ENCODE results near the gene CTNNA2. TPM values are rescaled to one million over a fixed set of nuclear protein-coding genes. Genes with fewer than 3 reads are reported as not detected.

Gene CTNNA2
- total and polyA plus RNA-seq, 9 of the 15 experiments (the other 6 are each of a cell fraction or from before 2014, with no cell fraction given): 0.03 to 0.40 (median 0.15) TPM

DNA sequence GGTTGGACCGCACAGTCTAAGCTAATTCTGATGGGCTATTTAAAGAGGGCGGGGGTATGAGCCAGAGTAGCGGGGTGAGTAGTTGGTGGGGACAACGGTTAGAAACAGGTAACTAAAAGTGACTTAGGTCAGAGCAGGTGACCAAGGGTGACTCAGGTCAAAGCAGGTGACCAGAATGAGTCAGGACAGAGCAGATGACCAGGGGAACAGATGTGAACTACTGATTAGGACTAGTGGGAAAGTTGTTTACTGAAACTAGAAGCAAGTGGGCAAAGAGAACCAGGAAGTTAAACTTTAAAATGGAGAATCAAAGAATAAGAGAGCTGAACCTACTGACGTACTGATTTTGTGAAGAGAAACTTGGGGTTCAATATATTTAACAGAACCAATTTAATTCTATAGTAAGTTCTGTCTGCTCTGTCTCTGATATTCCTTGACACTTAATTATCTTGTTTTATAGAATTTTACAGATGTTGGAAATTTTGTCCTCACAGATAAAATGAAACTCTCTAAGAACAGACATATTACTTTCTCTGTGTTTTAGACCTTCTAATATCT is 799.5 kb downstream of the CTNNA2 start (continued):
- TF ChIP-seq, protein P1, sequence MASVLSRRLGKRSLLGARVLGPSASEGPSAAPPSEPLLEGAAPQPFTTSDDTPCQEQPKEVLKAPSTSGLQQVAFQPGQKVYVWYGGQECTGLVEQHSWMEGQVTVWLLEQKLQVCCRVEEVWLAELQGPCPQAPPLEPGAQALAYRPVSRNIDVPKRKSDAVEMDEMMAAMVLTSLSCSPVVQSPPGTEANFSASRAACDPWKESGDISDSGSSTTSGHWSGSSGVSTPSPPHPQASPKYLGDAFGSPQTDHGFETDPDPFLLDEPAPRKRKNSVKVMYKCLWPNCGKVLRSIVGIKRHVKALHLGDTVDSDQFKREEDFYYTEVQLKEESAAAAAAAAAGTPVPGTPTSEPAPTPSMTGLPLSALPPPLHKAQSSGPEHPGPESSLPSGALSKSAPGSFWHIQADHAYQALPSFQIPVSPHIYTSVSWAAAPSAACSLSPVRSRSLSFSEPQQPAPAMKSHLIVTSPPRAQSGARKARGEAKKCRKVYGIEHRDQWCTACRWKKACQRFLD (CRISPR knock-in tag; IDR thresholded peaks at IDR 0.05): 0 out of 2 replicates have a peak, but pooled peaks have one; percentile 31
- TF ChIP-seq POLR2H (tag; IDR thresholded peaks at IDR 0.05; ENCODE audit: low read depth) (0 out of 2 replicates have a peak, but pooled peaks have one; percentile 9), SIN3A (IDR thresholded peaks at IDR 0.05; ENCODE audit: borderline replicate concordance in 2 of 2, control insufficient read depth in 1 of 2, low read depth in 2 of 2, low read length in 2 of 2) (no peak), NFE2 (IDR thresholded peaks at IDR 0.05; ENCODE audit: low read depth) (peak; percentile 71), MEIS2 (IDR thresholded peaks at IDR 0.05; ENCODE audit: partially characterized antibody) (no peak), SIX5 (IDR thresholded peaks at IDR 0.05; ENCODE audit: borderline replicate concordance in 1 of 2, insufficient read depth in 1 of 2, low read depth in 1 of 2, low read length in 2 of 2) (no peak), CXXC5 (CRISPR knock-in tag; IDR thresholded peaks at IDR 0.05) (peak; percentile 42; the same call in 1 of the 2 replicates), NR2C2 (CRISPR knock-in tag; IDR thresholded peaks at IDR 0.05) (no peak), NR2C2 (tag; IDR thresholded peaks at IDR 0.05) (peak; percentile 48), BACH1 (tag; IDR thresholded peaks at IDR 0.05) (0 out of 2 replicates have a peak, but pooled peaks have one; percentile 39), ZNF644 (tag; IDR thresholded peaks at IDR 0.05; ENCODE audit: low read depth) (peak; percentile 78; the same call in 1 of the 2 replicates), NFRKB (IDR thresholded peaks at IDR 0.05; ENCODE audit: low read depth) (peak; percentile 50; the same call in 1 of the 2 replicates), ZEB2 (IDR thresholded peaks at IDR 0.05) (peak; percentile 98), GATAD2A (IDR thresholded peaks at IDR 0.05) (0 out of 2 replicates have a peak, but pooled peaks have one; percentile 38), FOXJ2 (tag; IDR thresholded peaks at IDR 0.05) (peak; percentile 76), LEF1 (IDR thresholded peaks at IDR 0.05) (peak; percentile 68; the same call in 1 of the 2 replicates)
- TF ChIP-seq, protein P2, sequence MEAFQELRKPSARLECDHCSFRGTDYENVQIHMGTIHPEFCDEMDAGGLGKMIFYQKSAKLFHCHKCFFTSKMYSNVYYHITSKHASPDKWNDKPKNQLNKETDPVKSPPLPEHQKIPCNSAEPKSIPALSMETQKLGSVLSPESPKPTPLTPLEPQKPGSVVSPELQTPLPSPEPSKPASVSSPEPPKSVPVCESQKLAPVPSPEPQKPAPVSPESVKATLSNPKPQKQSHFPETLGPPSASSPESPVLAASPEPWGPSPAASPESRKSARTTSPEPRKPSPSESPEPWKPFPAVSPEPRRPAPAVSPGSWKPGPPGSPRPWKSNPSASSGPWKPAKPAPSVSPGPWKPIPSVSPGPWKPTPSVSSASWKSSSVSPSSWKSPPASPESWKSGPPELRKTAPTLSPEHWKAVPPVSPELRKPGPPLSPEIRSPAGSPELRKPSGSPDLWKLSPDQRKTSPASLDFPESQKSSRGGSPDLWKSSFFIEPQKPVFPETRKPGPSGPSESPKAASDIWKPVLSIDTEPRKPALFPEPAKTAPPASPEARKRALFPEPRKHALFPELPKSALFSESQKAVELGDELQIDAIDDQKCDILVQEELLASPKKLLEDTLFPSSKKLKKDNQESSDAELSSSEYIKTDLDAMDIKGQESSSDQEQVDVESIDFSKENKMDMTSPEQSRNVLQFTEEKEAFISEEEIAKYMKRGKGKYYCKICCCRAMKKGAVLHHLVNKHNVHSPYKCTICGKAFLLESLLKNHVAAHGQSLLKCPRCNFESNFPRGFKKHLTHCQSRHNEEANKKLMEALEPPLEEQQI (IDR thresholded peaks at IDR 0.05): no peak
- TF ChIP-seq, protein P3, sequence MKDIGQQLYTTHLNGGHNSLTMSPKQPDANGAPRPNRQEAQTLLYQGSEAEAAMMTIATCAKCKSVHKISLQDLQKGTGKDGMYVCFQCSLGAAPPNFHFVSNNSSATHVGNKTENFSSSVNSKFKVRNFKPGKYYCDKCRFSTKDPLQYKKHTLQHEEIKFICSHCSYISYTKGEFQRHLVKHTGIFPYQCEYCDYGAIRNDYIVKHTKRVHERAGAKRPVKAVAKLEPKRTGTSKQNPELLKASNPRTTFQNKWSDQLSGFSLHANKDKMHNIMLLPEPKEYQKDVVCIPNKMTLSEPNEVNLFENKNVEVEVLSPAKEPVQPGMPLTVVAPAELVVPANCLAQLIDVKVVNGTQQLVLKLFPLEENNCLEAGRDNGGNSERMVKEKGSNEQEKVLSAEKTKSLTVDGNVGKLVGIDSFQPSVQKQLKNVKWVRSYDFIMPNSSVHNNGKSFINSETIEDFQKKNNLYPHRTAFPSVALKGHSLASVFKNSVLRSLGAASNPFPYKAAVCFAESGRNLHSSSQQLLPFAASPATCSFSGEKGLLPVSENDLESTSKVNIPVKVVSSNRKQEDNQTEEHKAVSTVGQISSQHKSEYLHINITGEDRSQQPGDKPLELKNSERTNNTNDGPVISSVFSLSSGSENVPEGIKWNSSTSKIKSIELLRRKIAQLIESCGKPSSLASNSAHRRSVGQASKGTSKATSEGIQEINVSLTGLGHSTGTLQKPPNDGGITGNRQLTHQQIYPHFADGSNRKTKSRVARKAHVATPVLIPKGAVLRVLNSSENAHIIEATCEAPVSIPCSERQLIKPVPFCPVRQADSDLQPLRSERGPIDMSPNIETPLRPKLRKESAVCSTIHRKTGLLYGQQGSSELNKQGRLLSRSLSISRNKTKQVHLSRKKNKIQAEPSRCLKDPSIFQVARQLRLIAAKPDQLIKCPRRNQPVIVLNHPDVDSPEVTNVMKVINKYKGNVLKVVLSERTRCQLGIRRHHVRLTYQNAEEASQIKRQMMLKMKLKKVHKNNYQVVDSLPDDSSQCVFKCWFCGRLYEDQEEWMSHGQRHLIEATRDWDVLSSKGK (CRISPR knock-in tag; IDR thresholded peaks at IDR 0.05): no peak

Data from K562 (cell line).